ENCODE results near the gene WFDC1. TPM values are rescaled to one million over a fixed set of nuclear protein-coding genes. Genes with fewer than 3 reads are reported as not detected.

The WFDC1 gene
- total RNA-seq, 4 donors from 2014 or later = 0.77 to 13.3 (median 5.7) TPM

- TF ChIP-seq CTCF (IDR thresholded peaks at IDR 0.05) = no peak
- no peak for TF ChIP-seq POLR2A (IDR thresholded peaks at IDR 0.05)
- H3K36me3 ChIP-seq = no peaks in the 10 kb centered on the region
- H3K27me3 ChIP-seq = peaks cover 0 to 16% of the 10 kb centered on the region in 2 donors
- intact Hi-C loops (cut with DNase I; ENCODE audit: low total_unique reads) = no loop called here
- no peaks in the 10 kb centered on the region for H3K9me3 ChIP-seq
- no peak overlapping the region for H3K4me3 ChIP-seq
- DNase-seq = no peak
- H3K4me1 ChIP-seq = peaks cover 0 to 5% of the 10 kb centered on the region in 2 donors
- no peak overlapping the region for H3K27ac ChIP-seq
Observed at GRCh38 chr16:84367297-84367680, 72.6 kb downstream of the WFDC1 start.

- no peak overlapping the region for H3K27ac ChIP-seq
- DNase-seq = no peak
- peaks cover 0 to 16% of the 10 kb centered on the region in 2 donors for H3K27me3 ChIP-seq
- no peak overlapping the region for H3K4me3 ChIP-seq
- TF ChIP-seq POLR2A (IDR thresholded peaks at IDR 0.05) = no peak
- TF ChIP-seq CTCF (IDR thresholded peaks at IDR 0.05) = no peak
- peaks cover 0 to 5% of the 10 kb centered on the region in 2 donors for H3K4me1 ChIP-seq
- no peaks in the 10 kb centered on the region for H3K9me3 ChIP-seq
- intact Hi-C loops (cut with DNase I; ENCODE audit: low total_unique reads) = no loop called here
- no peaks in the 10 kb centered on the region for H3K36me3 ChIP-seq
Observed at GRCh38 chr16:84367750-84368307, 73.2 kb downstream of the WFDC1 start.

- H3K27ac ChIP-seq = no peak within 1 kb of the TSS
- DNase-seq = no peak
- peaks cover 0 to 16% of the 10 kb centered on the region in 2 donors for H3K27me3 ChIP-seq
- H3K9me3 ChIP-seq = no peaks in the 10 kb centered on the region
- H3K36me3 ChIP-seq = no peaks in the 10 kb centered on the region
- H3K4me3 ChIP-seq = no peak within 1 kb of the TSS
- intact Hi-C loops (cut with DNase I; ENCODE audit: low total_unique reads) = no loop called here
- TF ChIP-seq CTCF (IDR thresholded peaks at IDR 0.05) = no peak
- TF ChIP-seq POLR2A (IDR thresholded peaks at IDR 0.05) = no peak
- H3K4me1 ChIP-seq = peaks cover 0 to 5% of the 10 kb centered on the region in 2 donors
Observed at GRCh38 chr16:84368308-84368996, 73.8 kb downstream of the WFDC1 start, which contains the start of gene ATP2C2. Gene ATP2C2, plus strand, starts transcription at chr16:84368538. Its CDS starts 78 bp downstream, at chr16:84368616.

- Histone ChIP-seq H3K9me3 (no peaks in the 10 kb centered on the region), H3K27me3 (peaks cover 0 to 16% of the 10 kb centered on the region in 2 donors), H3K4me3 (no peak overlapping the region), H3K36me3 (no peaks in the 10 kb centered on the region), H3K27ac (no peak overlapping the region), H3K4me1 (peaks cover 0 to 5% of the 10 kb centered on the region in 2 donors)
- intact Hi-C loops (cut with DNase I; ENCODE audit: low total_unique reads) = no loop called here
- no peak for DNase-seq
- no peak for TF ChIP-seq CTCF (IDR thresholded peaks at IDR 0.05)
- no peak for TF ChIP-seq POLR2A (IDR thresholded peaks at IDR 0.05)
Observed at GRCh38 chr16:84369105-84369504, 74.4 kb downstream of the WFDC1 start.

GRCh38 chr16:84369938-84370627 lies 75.4 kb downstream of the WFDC1 start:
- TF ChIP-seq CTCF (IDR thresholded peaks at IDR 0.05) (no peak), POLR2A (IDR thresholded peaks at IDR 0.05) (no peak)
- no peak for DNase-seq
- Histone ChIP-seq H3K27ac (no peak overlapping the region), H3K9me3 (no peaks in the 10 kb centered on the region), H3K4me3 (no peak overlapping the region), H3K4me1 (peaks cover 0 to 5% of the 10 kb centered on the region in 2 donors), H3K36me3 (no peaks in the 10 kb centered on the region), H3K27me3 (peaks cover 0 to 16% of the 10 kb centered on the region in 2 donors)
- intact Hi-C loops (cut with DNase I; ENCODE audit: low total_unique reads) = no loop called here

Data from uterus (tissue), 4 donors.